Adrenal gland (tissue), 12 donors: ENCODE data around the gene GANAB. TPM values are rescaled to one million over a fixed set of nuclear protein-coding genes. Genes with fewer than 3 reads are reported as not detected.

Source experiments
- DNase-seq, 7 donors: peaks; one replicate each; pipeline ENCODE4 v3.0.0-alpha.2; 2019 to 2020
- H3K27ac ChIP-seq, 5 donors: fragments of 200-600 bp; sonication (generic) in 4 of 5; 1 replicate in 3 of 5; 2 replicates in 2 of 5; pipeline versions ENCODE4 v1.5.1 to v1.8.0; 2016 to 2020; ENCODE audit warnings: mild to moderate bottlenecking in 1 of 5
- H3K27me3 ChIP-seq: fragments of 200-600 bp; 2 replicates; pipeline ENCODE4 v1.8.0; 2021
- H3K36me3 ChIP-seq, 2 donors: fragments of 200-600 bp; replicated peaks in 1 of 2; 1 replicate in 1 of 2; 2 replicates in 1 of 2; pipeline versions ENCODE4 v1.5.1 to v1.8.0; 2018 to 2022
- H3K4me1 ChIP-seq, 2 donors: fragments of 200-600 bp; replicated peaks in 1 of 2; 1 replicate in 1 of 2; 2 replicates in 1 of 2; pipeline versions ENCODE4 v1.5.1 to v1.8.0; 2018 to 2021
- H3K4me3 ChIP-seq, 4 donors: fragments of 200-600 bp; sonication (generic) in 3 of 4; one replicate each; pipeline ENCODE4 v1.5.1; 2016 to 2018
- H3K9me3 ChIP-seq, 3 donors: fragments of 200-600 bp; sonication (generic) in 1 of 3; replicated peaks in 1 of 3; 1 replicate in 2 of 3; 2 replicates in 1 of 3; pipeline versions ENCODE4 v1.5.1 to v1.8.0; 2016 to 2021
- CTCF ChIP-seq, 6 experiments: fragments of 450-650 bp in 4 of 6; fragments of 200-600 bp in 2 of 6; sonication (generic) in 1 of 6; IDR thresholded peaks; 1 replicate in 5 of 6; 2 replicates in 1 of 6; pipeline versions ENCODE4 v1.5.1 to v1.8.0; 2016 to 2021; ENCODE audit warnings: antibody characterized with exemption in 6 of 6, mild to moderate bottlenecking in 2 of 6, moderate library complexity in 1 of 6
- POLR2A ChIP-seq, 2 donors: fragments of 450-650 bp; IDR thresholded peaks; one replicate each; pipeline ENCODE4 v1.6.1; 2017; ENCODE audit warnings: antibody characterized with exemption in 2 of 2, mild to moderate bottlenecking in 2 of 2, moderate library complexity in 1 of 2
- WGBS, 4 donors: extraction: QIAGEN DNeasy Blood & Tissue Kit in 2 of 4; methylation state at CpG; one replicate each; pipeline versions ENCODE4 v1.1.5 to v1.1.7; 2013 to 2017; 5-methylcytosine and 5-hydroxymethylcytosine counted together
- intact Hi-C, 2 donors: fragments of 100-400 bp; cut with DNase I; formaldehyde crosslinking; loops; one replicate each; pipeline versions ENCODE4 v1.14.1 to v1.15.0; 2022 to 2023
- polyA plus RNA-seq, 3 donors: library from polyadenylated mRNA; stranded (reverse); fragments of 200-250 nt in 2 of 3; fragments of 350-450 nt in 1 of 3; fragmentation: Illumina TruSeq in 1 of 3; extraction: RNeasy Lipid Tissue Mini Kit (QIAGEN cat#74804) in 1 of 3; gene quantifications; one replicate each; pipeline ENCODE4 v1.2.3, GENCODE V29; 2013 to 2014
- total RNA-seq, 9 donors: library from RNA; depleted of rRNA in 4 of 9; stranded (reverse); fragments of >200 nt in 4 of 9; fragments of 120-200 nt in 1 of 9; fragmentation: NEBNext Ultra II Directional in 1 of 9; extraction: Animal tissue kit (Norgen Biotek cat#: 25700) in 1 of 9; gene quantifications; one replicate each; pipeline versions ENCODE4 v1.1.0 to v1.2.4, GENCODE V29; 2013 to 2023
- donor health status: healthy with polysubstance abuse.
- donor health status: Bipolar disorder and iron deficiency.
- donor health status: DM: yes; HTN: yes; CAD: no.
- donor health status: DM: no; HTN: no; CAD: no.
- donor health status: DM: no; HTN: no; CAD: no.
- donor health status: DM: yes; HTN: yes; CAD: no.

Gene GANAB
- total and polyA plus RNA-seq, 12 donors = 90.9 to 304 (median 173) TPM

- TF ChIP-seq POLR2A (IDR thresholded peaks at IDR 0.05) (no peak), CTCF (IDR thresholded peaks at IDR 0.05) (no peak)
- Histone ChIP-seq H3K27me3 (no peaks in the 10 kb centered on the region), H3K4me1 (peaks cover 14 to 30% of the 10 kb centered on the region in 2 donors), H3K27ac (peak overlapping the region in 2 of 5 donors; percentile 57 to 95), H3K9me3 (no peaks in the 10 kb centered on the region), H3K36me3 (peaks cover 0 to 34% of the 10 kb centered on the region in 2 donors), H3K4me3 (no peak overlapping the region)
- WGBS, 4 donors = 39 to 60% (median 46%) methylated on average over 20 to 32 of the region's 32 CpGs
- intact Hi-C loops = no loop called here
- peak in 1 of 7 donors; percentile 26 for DNase-seq
Measured at GRCh38 chr11:62646825-62647608, 604 bp upstream of the GANAB start.

- intact Hi-C loops = no loop called here
- peak overlapping the region in 3 of 4 donors; percentile 75 to 91 (median 79) for H3K4me3 ChIP-seq
- no peak for TF ChIP-seq POLR2A (IDR thresholded peaks at IDR 0.05)
- no peak for TF ChIP-seq CTCF (IDR thresholded peaks at IDR 0.05)
- no peaks in the 10 kb centered on the region for H3K27me3 ChIP-seq
- no peak for DNase-seq
- H3K36me3 ChIP-seq = peaks cover 0 to 34% of the 10 kb centered on the region in 2 donors
- WGBS, 4 donors = 10 to 17% (median 13%) methylated on average over 11 of the region's 11 CpGs
- no peaks in the 10 kb centered on the region for H3K9me3 ChIP-seq
- H3K27ac ChIP-seq = peak overlapping the region in 4 of 5 donors; percentile 90 to 95 (median 92)
- H3K4me1 ChIP-seq = peaks cover 11 to 23% of the 10 kb centered on the region in 2 donors
Measured at GRCh38 chr11:62645671-62645945, 805 bp downstream of the GANAB start.

- Histone ChIP-seq H3K4me3 (no peak overlapping the region), H3K27me3 (no peaks in the 10 kb centered on the region), H3K9me3 (no peaks in the 10 kb centered on the region), H3K27ac (no peak overlapping the region), H3K4me1 (peaks cover 11 to 23% of the 10 kb centered on the region in 2 donors), H3K36me3 (peaks cover 0 to 35% of the 10 kb centered on the region in 2 donors)
- DNase-seq = no peak
- 79 to 85% (median 81%) methylated on average over 8 of the region's 8 CpGs for WGBS, 4 donors
- TF ChIP-seq POLR2A (IDR thresholded peaks at IDR 0.05) = no peak
- no peak for TF ChIP-seq CTCF (IDR thresholded peaks at IDR 0.05)
- intact Hi-C loops = no loop called here
Measured at GRCh38 chr11:62644220-62644619, 2.2 kb downstream of the GANAB start.

GRCh38 chr11:62632492-62632891, 13.9 kb downstream of the GANAB start:
- no peak overlapping the region for H3K27ac ChIP-seq
- 47 to 80% (median 55%) methylated on average over 2 to 6 of the region's 6 CpGs for WGBS, 4 donors
- intact Hi-C loops = no loop called here
- peak in 2 of 7 donors; percentile 29 to 75 for DNase-seq
- H3K9me3 ChIP-seq = no peaks in the 10 kb centered on the region
- peaks cover 0 to 100% of the 10 kb centered on the region in 2 donors for H3K36me3 ChIP-seq
- H3K4me3 ChIP-seq = no peak overlapping the region
- H3K4me1 ChIP-seq = no peaks in the 10 kb centered on the region
- no peaks in the 10 kb centered on the region for H3K27me3 ChIP-seq
- TF ChIP-seq POLR2A (IDR thresholded peaks at IDR 0.05) = no peak
- TF ChIP-seq CTCF (IDR thresholded peaks at IDR 0.05) = no peak
